Brain microvascular endothelial cell (primary cell): ENCODE measurements around the gene SLC38A10.

Experiments
- DNase-seq: peaks from one replicate; pipeline ENCODE4 v3.0.0-alpha.2; 2020
- H3K27ac ChIP-seq: fragments of 250-450 bp; sonication (Bioruptor Pico); 2 replicates; pipeline ENCODE4 v1.5.1; 2020; ENCODE audit warnings: mild to moderate bottlenecking, moderate library complexity
- H3K27me3 ChIP-seq: fragments of 250-450 bp; sonication (Bioruptor Pico); replicated peaks from 2 replicates; pipeline ENCODE4 v1.5.1; 2020; ENCODE audit warnings: mild to moderate bottlenecking
- H3K36me3 ChIP-seq: fragments of 250-450 bp; sonication (Bioruptor Pico); replicated peaks from 2 replicates; pipeline ENCODE4 v1.5.1; 2020; ENCODE audit warnings: mild to moderate bottlenecking
- H3K4me3 ChIP-seq: 2 replicates; pipeline ENCODE4 v1.5.1; 2011; ENCODE audit warnings: low read depth, mild to moderate bottlenecking, control low read depth, low read length, moderate library complexity
- in situ Hi-C: cut with HindIII; loops from 2 replicates; pipeline ENCODE4 v1.10.0; 2017; ENCODE audit warnings: low sequenced_read_pairs, low pct_ligation_motif_present
- TF ChIP-seq, protein P1 (sequence below): IDR thresholded peaks from 2 replicates; pipeline ENCODE4 v1.5.1; 2011; ENCODE audit warnings: low read depth, mild to moderate bottlenecking, moderate library complexity, low read length, control low read depth, inconsistent platforms; ENCODE audit errors: missing control alignments

Gene SLC38A10

GRCh38 chr17:81204578-81204977 is 90.5 kb downstream of the SLC38A10 start:
- no peak for DNase-seq
- in situ Hi-C loops = no loop called here
- Histone ChIP-seq H3K4me3 (no peak overlapping the region), H3K27ac (no peak overlapping the region), H3K27me3 (no peaks in the 10 kb centered on the region), H3K36me3 (no peaks in the 10 kb centered on the region)
- TF ChIP-seq, protein P1, sequence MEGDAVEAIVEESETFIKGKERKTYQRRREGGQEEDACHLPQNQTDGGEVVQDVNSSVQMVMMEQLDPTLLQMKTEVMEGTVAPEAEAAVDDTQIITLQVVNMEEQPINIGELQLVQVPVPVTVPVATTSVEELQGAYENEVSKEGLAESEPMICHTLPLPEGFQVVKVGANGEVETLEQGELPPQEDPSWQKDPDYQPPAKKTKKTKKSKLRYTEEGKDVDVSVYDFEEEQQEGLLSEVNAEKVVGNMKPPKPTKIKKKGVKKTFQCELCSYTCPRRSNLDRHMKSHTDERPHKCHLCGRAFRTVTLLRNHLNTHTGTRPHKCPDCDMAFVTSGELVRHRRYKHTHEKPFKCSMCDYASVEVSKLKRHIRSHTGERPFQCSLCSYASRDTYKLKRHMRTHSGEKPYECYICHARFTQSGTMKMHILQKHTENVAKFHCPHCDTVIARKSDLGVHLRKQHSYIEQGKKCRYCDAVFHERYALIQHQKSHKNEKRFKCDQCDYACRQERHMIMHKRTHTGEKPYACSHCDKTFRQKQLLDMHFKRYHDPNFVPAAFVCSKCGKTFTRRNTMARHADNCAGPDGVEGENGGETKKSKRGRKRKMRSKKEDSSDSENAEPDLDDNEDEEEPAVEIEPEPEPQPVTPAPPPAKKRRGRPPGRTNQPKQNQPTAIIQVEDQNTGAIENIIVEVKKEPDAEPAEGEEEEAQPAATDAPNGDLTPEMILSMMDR = no peak

DNA sequence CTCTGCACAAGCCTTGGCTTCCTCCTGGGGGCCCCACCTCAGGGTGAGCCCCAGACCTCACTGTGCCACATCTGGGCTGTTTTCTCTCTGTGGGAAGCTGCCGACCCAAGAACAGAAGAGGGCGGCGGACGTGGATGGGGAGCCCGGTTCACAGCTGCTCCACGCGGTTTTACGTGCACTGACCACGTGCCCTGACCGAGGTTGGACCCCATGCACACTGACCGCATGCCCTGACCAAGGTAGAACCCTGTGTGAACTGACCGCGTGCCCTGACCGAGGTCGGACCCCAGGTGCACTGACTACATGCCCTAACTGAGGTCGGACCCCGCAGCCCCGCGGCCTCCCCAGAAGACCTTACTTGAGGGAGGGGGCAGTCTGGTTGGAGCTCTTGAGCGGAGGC is 92.0 kb downstream of the SLC38A10 start:
- no peaks in the 10 kb centered on the region for H3K36me3 ChIP-seq
- H3K27me3 ChIP-seq = no peaks in the 10 kb centered on the region
- no peak for DNase-seq
- no peak overlapping the region for H3K4me3 ChIP-seq
- TF ChIP-seq, protein P1 = no peak
- no peak overlapping the region for H3K27ac ChIP-seq
- in situ Hi-C loops = no loop called here

DNA sequence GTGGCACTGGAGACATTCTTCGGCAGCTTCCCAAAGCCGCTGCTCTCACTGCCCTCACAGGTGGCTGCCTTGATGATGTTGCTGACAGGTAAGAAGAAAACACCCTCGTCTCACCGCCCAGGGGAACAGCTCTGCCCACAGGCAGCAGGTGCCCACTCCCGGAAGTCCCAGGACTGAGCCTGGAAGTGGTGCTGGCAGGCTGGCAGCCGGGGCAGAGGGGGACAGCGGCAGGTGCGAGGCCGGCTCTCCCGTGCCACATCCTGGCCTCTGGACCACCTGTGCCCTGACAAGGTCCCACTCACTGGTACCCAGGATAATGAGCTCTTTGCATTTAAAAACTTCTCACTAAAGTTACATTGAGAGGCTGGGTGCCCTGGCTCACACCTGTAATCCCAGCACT is 92.8 kb downstream of the SLC38A10 start:
- Histone ChIP-seq H3K27me3 (no peaks in the 10 kb centered on the region), H3K4me3 (no peak overlapping the region), H3K36me3 (no peaks in the 10 kb centered on the region), H3K27ac (no peak overlapping the region)
- in situ Hi-C loops = no loop called here
- TF ChIP-seq, protein P1 = no peak
- DNase-seq = no peak

DNA sequence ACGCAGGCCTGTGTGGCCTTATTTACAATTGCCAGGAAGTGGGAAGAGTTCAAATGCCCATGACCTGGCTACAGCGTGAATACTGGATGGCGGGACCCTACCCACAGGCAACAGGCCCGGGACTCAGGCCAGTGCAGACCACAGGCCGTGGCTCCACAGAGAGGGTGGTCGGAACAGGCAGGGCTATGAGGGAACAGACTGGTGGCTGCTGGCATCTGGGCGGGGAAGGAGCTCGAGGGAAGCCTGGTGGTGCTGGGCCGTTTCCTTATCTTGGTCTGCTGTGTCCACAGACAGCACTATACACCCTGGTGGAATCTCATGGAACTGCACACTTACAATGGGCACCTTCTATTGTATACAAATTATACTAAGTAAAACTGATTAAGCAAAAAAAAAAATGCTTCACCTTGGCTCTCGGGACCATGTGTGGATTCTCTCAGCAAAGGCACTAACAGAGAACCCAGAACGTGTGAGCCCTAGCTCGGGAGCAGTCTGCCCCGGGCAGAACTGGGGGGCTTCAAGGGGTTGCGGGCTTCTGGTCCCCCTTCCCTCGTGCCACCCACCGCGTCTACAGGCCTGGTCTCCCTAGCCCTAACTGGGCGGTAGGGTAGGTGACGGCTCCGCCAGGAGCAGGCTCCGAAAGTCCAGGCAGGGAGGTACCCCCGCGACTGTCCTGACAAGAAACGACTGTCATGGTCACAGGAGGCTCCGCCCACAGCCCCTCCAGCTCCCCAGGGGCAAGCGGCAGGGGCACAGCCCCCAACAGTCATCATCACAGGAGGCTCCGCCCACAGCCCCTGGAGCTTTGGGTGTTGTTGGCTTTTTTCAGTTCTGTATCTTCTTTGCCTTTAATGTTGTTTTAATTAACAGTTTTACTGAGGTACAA is 94.2 kb downstream of the SLC38A10 start:
- no peaks in the 10 kb centered on the region for H3K36me3 ChIP-seq
- in situ Hi-C loops = no loop called here
- DNase-seq = peak; percentile 84
- no peaks in the 10 kb centered on the region for H3K27me3 ChIP-seq
- no peak overlapping the region for H3K27ac ChIP-seq
- TF ChIP-seq, protein P1 = peak; percentile 75
- no peak overlapping the region for H3K4me3 ChIP-seq

DNA sequence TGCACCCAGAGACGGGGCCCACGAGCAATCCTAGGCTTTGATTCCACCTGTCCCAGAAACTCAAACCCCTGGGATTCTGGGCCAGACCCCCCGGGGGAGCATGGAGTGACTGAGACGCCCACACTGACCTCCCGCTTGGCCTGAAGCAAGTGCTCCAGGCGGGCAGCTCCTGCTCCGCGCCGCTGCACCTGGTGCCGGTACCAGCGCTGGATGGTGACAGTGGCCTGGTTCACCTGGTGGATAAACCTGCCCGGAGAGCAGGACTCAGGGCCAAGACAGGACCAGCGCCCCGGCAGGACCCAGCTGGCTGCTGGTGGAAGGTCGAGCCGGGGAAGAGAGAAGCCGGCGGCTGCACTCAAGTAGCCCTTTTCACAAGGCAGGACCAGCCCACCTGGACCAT is 94.9 kb downstream of the SLC38A10 start:
- Histone ChIP-seq H3K4me3 (no peak overlapping the region), H3K36me3 (no peaks in the 10 kb centered on the region), H3K27ac (no peak overlapping the region), H3K27me3 (no peaks in the 10 kb centered on the region)
- no peak for DNase-seq
- in situ Hi-C loops = no loop called here
- TF ChIP-seq, protein P1 = no peak

- no peak overlapping the region for H3K27ac ChIP-seq
- H3K27me3 ChIP-seq = no peaks in the 10 kb centered on the region
- no peak for DNase-seq
- no peaks in the 10 kb centered on the region for H3K36me3 ChIP-seq
- H3K4me3 ChIP-seq = no peak overlapping the region
- in situ Hi-C loops = no loop called here
- TF ChIP-seq, protein P1 = no peak
Observed at GRCh38 chr17:81199482-81199830, 95.7 kb downstream of the SLC38A10 start.
